Measurements from ENCODE around the gene SLC1A6. TPM values are rescaled to one million over a fixed set of nuclear protein-coding genes. Genes with fewer than 3 reads are reported as not detected.
"Not testable (repeated sequence)": the region's sequence is repeated elsewhere in the genome, so short reads cannot be mapped to it uniquely, and the experiment has no call there.

Gene SLC1A6
- not detected in 2 replicates for total RNA-seq

GRCh38 chr19:14979476-14980255 is at the start of gene SLC1A6:
Gene SLC1A6 (minus strand): TSS chr19:14979864. CDS start chr19:14972910, 6,954 bp downstream.
- no peak for DNase-seq (ENCODE audit: low read depth)

- DNase-seq (ENCODE audit: low read depth), result no peak
These were observed 48.8 kb upstream of the SLC1A6 start for GRCh38 chr19:15028490-15028889.

- DNase-seq (ENCODE audit: low read depth), result no peak
These were observed 45.6 kb upstream of the SLC1A6 start for GRCh38 chr19:15025217-15025616.

- DNase-seq (ENCODE audit: low read depth), result no peak
These were observed 43.1 kb upstream of the SLC1A6 start for GRCh38 chr19:15022752-15023151.

GRCh38 chr19:15021286-15022007 is 41.8 kb upstream of the SLC1A6 start:
- no peak for DNase-seq (ENCODE audit: low read depth)

GRCh38 chr19:15018836-15019235 is 39.2 kb upstream of the SLC1A6 start:
- not testable (repeated sequence) for DNase-seq (ENCODE audit: low read depth)

GRCh38 chr19:15015946-15016542 is 36.4 kb upstream of the SLC1A6 start:
- DNase-seq (ENCODE audit: low read depth), result no peak

- no peak for DNase-seq (ENCODE audit: low read depth)
These were observed 34.9 kb upstream of the SLC1A6 start for GRCh38 chr19:15014579-15014978.

GRCh38 chr19:15010501-15011300 is 31.0 kb upstream of the SLC1A6 start:
- no peak for DNase-seq (ENCODE audit: low read depth)

- DNase-seq (ENCODE audit: low read depth), result no peak
These were observed 28.6 kb upstream of the SLC1A6 start for GRCh38 chr19:15008308-15008707.

- DNase-seq (ENCODE audit: low read depth), result no peak
These were observed 18.3 kb upstream of the SLC1A6 start for GRCh38 chr19:14997981-14998380.

- no peak for DNase-seq (ENCODE audit: low read depth)
These were observed 13.1 kb upstream of the SLC1A6 start for GRCh38 chr19:14992780-14993179.

GRCh38 chr19:14985133-14985532 is 5.5 kb upstream of the SLC1A6 start:
- no peak for DNase-seq (ENCODE audit: low read depth)

GRCh38 chr19:14978161-14978776 is 1.4 kb downstream of the SLC1A6 start:
- DNase-seq (ENCODE audit: low read depth), result no peak

- DNase-seq (ENCODE audit: low read depth), result no peak
These were observed 2.5 kb downstream of the SLC1A6 start for GRCh38 chr19:14977128-14977527.

GRCh38 chr19:14974488-14974887 is 5.2 kb downstream of the SLC1A6 start:
- DNase-seq (ENCODE audit: low read depth), result no peak

GRCh38 chr19:14972676-14973075 is 7.0 kb downstream of the SLC1A6 start:
- no peak for DNase-seq (ENCODE audit: low read depth)

- no peak for DNase-seq (ENCODE audit: low read depth)
These were observed 8.2 kb downstream of the SLC1A6 start for GRCh38 chr19:14971474-14971873.

- no peak for DNase-seq (ENCODE audit: low read depth)
These were observed 11.4 kb downstream of the SLC1A6 start for GRCh38 chr19:14968247-14968646.

- DNase-seq (ENCODE audit: low read depth), result no peak
These were observed 17.5 kb downstream of the SLC1A6 start for GRCh38 chr19:14961956-14962685.

- no peak for DNase-seq (ENCODE audit: low read depth)
These were observed 20.4 kb downstream of the SLC1A6 start for GRCh38 chr19:14959263-14959662.
